Activated effector memory CD4-positive, alpha-beta T cell treated with Interleukin-2 at 50 U/mL for 16 hours (primary cell): Measurements from ENCODE around the gene CD300A.

ENCODE experiments used
- DNase-seq: peaks from one replicate; pipeline ENCODE4 v3.0.0-alpha.2; 2020

CD300A gene

DNA sequence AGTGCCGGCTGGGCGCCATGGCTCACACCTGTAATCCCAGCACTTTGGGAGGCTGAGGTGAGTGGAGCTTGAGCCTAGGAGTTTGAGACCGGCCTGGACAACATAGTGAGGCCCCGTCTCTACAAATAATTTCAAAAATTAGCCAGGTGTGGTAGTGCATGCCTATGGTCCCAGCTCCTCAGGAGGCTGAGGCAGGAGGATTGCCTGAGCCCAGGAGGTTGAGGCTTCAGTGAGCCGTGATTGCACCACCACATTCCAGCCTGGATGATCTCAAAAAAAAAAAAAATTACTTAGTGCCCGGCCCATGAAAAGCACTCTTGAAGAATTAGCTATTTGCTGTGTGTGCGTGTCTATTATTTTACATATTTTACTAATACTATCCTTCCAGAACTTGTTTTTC lies 24.9 kb upstream of the CD300A start:
- DNase-seq: no peak

GRCh38 chr17:74442291-74442669 lies 24.2 kb upstream of the CD300A start:
- DNase-seq: no peak

DNA sequence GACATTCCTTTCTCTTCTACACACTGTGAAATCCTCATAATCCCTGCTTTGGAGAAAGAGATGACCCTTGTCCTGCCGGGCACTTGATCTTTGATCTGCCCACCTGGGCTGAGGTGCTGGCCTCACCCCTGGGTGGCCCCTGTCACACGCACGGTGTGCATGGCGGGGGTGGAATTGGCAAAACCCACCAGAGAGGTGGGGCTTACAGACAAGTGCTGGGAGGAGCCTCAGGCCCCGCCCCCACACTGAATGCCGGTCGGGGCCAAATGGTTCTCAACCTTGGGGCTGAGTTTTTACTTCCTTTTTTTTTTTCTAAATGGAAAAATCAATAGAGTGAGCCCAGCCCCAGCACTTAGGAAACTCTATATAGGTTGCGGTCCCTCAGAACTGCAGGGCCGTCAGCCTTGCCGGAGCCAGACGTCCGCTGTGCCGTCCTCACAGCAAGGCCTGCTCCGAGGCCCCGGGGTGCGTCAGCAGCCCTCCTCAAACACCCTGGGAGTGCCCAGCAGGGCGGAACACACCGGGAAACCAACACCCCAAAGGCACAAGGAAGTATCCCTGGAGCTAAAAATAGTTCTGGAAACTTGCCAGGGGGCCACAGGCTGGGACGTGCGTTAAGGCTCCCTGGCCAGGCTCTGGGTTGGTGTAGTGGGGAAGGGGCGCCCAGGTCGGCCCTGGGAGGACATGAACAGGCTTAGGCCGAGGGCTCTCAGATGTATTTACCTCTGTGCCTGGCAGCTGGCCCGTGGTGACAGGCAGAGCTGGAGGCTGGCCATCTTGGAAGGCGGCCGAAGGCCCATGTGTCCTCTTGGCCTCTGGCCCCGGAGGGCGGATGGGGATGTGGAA lies 23.5 kb upstream of the CD300A start:
- DNase-seq: no peak

- DNase-seq: no peak
These were observed 22.7 kb upstream of the CD300A start for GRCh38 chr17:74443516-74444296.

DNA sequence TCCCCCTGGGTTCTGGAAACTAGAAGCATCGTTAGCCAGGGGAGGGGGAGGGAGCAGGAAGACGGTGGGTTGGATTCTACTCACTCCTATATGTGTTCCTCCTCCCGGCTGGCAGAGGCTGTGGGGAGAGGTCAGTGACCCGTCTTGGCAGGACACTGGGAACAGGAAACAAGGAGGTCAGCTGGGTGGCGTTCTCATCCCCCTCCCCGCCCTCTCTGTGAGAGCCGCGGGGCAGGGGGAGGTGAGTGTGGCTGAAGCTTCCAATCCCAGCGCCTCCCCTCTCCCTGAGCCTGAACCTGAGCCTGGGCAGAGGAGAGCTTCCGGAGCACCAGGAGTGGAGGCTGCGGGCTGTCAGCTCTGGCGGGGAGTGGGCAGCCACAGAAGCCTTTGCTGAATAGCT lies 22.0 kb upstream of the CD300A start:
- no peak for DNase-seq

DNA sequence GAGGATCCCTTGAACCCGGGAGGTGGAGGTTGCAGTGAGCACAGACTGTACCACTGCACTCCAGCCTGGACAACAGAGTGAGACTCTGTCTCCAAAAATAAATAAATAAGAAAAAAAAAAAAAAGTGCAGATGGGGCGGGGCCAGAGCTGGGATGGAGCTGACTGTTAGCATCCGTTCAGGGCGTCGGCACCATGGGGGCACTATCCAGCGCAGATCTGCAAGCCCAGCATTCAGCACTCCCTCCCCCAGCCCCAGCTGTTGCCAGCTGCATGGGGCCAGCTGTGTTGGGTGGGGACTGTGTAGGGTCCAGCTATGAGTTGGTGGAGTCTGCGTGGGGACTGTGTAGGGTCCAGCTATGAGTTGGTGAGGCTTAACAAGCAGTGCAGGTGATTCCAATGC lies 21.3 kb upstream of the CD300A start:
- no peak for DNase-seq

DNA sequence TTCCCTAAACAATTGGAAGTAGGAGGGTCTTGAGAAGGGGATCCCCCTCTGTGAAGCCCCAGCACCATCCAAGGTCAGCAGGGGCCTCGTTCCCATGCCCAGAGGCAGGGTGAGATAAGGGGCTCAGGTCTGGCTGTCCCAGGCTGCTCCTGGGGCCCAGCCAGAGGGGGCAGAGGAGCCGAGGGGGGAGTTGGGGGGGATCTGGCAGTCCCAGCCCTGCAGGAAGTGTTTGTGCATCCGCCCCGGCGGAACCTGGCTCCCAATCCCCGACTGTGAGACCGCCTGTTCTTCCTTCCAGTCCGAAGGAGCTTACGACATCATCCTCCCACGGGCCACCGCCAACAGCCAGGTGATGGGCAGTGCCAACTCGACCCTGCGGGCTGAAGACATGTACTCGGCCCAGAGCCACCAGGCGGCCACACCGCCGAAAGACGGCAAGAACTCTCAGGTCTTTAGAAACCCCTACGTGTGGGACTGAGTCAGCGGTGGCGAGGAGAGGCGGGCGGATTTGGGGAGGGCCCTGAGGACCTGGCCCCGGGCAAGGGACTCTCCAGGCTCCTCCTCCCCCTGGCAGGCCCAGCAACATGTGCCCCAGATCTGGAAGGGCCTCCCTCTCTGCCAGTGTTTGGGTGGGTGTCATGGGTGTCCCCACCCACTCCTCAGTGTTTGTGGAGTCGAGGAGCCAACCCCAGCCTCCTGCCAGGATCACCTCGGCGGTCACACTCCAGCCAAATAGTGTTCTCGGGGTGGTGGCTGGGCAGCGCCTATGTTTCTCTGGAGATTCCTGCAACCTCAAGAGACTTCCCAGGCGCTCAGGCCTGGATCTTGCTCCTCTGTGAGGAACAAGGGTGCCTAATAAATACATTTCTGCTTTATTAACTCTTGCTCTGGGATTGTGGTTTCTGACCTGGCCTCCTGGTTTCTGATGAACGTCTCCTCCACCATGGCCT lies 19.6 kb upstream of the CD300A start:
- DNase-seq: no peak

GRCh38 chr17:74447628-74448159 lies 18.7 kb upstream of the CD300A start:
- no peak for DNase-seq

DNA sequence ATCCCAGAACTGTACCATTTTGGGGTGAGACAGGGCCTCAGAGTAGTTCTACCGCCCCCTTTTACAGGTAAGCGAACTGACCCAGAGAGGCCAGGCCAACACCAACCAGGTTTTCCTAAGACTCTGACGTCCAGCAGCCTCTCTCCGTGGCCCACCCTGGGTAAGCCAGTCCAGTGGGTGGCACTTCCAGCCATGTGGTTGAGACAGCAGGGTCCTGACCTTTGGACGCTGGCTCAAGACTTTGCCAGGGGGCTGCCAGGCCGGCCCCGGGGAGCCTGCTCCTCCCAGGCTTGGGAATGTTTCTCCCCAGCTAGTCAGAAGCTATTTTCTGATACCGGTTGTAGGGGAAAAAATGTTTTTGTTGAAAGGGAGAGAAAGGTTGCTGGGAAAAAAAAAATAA lies 17.7 kb upstream of the CD300A start:
- DNase-seq: no peak

DNA sequence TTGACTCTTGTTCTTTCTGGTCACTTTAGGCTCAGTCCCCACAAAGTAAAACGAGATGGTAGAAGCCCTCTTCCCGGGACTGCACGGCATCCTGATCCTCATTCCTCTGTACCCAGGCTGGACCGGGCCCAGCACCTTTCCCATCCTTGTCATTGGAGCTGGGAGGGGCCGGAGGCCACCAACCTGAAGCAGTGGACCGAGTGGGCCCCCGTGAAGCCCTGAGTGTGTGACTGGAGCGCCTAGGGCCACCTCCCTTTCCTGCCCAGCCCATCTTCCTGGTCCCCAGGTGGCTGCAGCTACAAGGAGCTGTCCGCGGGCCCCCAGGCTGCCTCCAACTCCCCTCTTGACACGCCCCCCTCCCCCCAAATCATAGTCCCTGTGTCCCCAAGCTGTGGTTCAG lies 17.1 kb upstream of the CD300A start:
- no peak for DNase-seq

DNA sequence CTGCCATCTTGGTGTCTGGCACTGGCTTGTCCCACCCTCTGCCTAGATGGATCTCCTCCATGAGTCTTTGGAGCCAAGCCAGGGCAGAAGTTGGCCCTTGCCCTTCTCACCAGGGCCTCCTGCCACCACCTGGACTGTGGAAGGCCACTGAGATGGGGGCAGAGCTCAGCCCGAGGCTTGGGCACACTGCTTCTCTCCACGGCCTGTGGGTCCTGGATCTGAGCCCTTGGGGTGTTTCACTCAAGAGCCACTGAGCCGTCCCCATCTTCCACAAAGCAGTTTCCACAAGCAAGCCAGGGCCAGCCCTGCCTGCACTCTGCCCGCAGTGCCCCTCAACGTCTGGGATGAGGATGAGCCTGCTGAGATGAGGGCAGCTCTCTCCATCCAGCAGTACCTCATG lies 16.7 kb upstream of the CD300A start:
- no peak for DNase-seq

DNA sequence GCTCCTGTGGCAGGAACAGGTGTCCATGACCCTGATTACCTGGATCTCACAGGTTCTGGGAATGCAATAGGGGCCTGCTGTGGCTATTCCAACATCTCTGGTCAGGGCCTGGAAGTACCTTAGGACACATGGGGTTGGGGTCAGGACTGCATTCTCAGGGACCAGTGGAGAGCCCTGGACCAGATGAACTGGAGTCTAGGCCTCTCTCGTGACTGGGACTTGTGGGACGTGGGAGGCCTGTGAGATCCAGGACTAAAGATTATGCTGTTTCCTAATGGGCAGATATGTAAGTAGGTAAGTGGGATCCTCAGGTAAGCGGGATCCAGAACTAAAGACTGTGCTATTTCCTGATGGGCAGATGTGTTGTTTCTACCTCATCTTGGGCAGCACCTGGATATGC lies 16.2 kb upstream of the CD300A start:
- no peak for DNase-seq

- DNase-seq: no peak
These were observed 15.5 kb upstream of the CD300A start for GRCh38 chr17:74450925-74451403.

DNA sequence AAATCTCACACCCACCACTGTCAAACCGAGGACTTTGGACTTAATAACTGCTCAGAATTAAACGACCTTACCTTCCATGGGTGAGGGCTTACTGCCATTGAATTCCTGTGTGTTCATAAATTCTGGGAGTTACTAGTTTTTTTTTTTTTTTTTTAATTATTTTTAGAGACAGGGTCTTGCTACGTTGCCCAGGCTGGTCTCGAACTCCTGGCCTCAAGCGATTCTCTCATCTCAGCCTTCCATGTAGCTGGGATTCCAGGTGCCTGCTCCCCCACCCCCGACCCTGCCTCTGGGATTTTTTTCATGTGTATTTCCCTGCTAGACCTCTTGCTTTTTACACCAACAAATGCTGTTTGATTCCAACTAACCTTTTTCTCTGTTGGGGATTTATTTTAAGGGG lies 14.9 kb upstream of the CD300A start:
- no peak for DNase-seq

GRCh38 chr17:74452033-74452840 lies 14.2 kb upstream of the CD300A start:
- DNase-seq: no peak

GRCh38 chr17:74452841-74453661 lies 13.4 kb upstream of the CD300A start:
- DNase-seq: no peak

- peak; percentile 61 for DNase-seq
These were observed 12.7 kb upstream of the CD300A start for GRCh38 chr17:74453665-74454196.

DNA sequence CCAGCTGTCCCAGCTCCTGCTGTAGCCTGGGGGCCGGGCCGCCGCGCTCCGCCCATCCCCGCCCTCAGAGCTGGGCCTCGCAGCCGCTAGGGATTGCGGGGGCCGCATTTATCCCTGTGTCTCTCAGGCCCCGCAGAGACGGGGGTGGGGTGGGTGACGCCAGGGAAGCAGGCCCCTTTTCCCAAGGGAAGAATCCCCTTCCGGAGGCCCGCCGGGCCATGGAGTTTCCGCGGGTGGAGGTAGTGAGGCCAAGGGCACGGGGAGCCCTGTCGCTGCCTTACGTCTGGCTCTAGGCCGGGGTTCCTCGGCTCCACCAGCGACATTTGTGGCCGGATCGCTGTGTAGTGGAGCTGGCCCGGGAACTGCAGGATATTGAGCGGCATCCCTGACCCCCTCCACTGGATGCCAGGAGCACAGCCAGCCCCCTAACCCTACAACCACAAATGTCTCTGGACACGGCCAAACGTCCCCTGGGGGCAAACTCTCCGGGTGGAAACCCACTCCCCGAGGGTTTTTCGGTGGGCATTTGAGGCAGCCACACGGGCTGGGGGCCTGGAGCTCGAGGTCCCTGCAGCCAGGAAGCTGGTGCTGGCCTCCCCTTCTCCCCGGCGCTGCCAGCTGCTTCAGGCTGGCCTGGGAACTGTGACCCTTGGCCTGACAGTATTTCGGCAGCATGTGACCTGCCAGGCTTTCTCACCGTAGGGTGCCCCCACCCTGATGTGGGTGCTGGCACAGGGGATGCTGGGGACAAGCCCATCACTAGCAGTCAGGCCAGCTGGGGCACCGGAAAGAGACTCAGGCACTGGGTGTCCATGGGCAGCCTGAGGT lies 12.0 kb upstream of the CD300A start:
- DNase-seq: no peak

- no peak for DNase-seq
These were observed 11.3 kb upstream of the CD300A start for GRCh38 chr17:74455025-74455545.
